GM19395 (cell line): ENCODE measurements around the gene C16orf54.
"Not testable (repeated sequence)": the region's sequence is repeated elsewhere in the genome, so short reads cannot be mapped to it uniquely, and the experiment has no call there.

Experiments
- ATAC-seq: cut with Tn5 transposase; IDR thresholded peaks from one replicate; pipeline ENCODE4 v1.9.1; 2021; ENCODE audit warnings: mild to moderate bottlenecking, moderate library complexity; ENCODE audit not compliant: unreplicated experiment

C16orf54 gene

DNA sequence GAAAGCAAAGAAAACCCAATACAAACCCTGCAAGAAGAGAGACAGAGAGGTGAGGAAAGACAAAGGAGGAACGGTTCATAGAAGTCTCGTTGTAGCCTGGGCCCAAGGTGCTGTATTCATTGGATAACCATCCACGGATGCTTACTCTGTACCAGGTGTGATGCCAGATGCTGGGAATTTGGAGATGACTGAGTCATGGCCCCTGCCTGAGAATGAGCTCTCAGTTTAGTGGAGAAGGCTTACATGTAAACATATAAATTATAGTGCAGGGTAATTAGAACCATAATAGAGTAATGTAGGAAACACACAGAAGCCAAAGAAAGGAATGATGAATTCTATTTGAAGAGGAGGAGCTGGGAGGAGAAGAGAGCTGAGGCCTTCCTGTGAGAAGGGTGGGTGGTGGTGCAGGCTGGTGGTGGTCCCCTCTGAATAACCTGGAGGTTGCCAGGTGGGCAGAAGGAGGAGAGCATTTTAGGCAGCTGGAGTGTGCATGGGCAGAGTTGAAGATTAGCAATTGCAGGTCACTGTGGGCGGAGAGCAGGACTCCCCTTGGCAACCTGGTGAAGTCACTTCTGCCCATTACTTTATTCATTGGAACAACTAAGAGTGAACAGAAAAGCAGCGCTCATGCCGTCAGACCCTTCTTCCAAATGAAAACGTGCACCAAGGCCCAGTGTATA is 24.6 kb upstream of the C16orf54 start:
- ATAC-seq: no peak

DNA sequence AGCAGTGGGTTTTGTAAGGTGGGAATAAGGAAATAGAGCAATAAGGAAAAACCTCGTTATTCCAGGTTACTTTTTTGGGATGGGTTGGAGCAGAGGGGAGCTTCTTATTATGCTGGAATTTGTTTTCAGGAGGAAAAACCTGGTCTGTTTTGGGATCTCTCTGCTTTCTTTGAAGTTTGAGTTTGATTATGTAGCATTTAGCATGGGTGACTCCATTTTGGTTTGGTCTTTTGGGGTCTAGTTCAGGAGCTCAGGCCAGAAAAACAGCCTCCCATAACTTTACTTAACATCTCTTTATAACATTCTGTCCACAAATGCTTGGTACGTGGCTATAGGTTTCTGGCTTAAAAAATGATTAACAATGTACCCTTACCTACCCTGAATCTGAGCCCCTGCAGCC is 23.7 kb upstream of the C16orf54 start:
- no peak for ATAC-seq

DNA sequence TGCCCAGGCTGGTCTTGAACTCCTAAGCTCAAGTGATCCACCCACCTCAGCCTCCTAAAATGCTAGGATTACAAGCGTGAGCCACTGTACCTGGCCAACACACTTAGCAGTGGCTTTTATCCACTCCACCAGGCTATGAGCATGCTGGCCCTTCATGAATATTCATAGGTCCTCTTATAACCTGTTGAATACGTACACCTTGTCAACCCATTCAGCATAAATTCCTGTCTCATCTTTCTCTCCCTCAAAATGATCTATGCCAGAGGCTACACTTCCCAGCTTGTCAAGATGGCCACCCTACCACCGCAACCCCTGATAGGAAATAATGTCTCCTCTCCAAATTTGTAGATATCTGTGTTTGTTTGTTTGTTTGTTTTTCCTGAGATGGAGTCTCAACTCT is 21.3 kb upstream of the C16orf54 start:
- no peak for ATAC-seq

DNA sequence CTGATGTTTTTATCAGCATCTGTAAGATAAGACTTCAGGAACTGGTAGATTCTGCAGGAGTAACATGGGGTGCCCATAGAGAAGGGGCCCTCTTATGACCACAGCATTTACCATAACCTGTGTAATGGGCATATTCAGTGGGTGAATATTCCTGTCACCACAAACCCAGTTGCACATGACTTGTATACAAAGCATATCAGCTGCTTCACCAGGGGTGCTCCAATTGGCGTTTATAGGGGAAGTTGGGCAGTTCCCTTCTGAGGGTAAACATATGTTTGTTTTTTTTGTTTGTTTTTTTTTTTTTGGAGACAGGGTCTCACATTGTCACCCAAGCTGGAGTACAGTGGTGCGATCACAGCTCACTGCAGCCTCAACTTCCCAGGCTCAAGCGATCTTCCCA is 20.8 kb upstream of the C16orf54 start:
- ATAC-seq: no peak

DNA sequence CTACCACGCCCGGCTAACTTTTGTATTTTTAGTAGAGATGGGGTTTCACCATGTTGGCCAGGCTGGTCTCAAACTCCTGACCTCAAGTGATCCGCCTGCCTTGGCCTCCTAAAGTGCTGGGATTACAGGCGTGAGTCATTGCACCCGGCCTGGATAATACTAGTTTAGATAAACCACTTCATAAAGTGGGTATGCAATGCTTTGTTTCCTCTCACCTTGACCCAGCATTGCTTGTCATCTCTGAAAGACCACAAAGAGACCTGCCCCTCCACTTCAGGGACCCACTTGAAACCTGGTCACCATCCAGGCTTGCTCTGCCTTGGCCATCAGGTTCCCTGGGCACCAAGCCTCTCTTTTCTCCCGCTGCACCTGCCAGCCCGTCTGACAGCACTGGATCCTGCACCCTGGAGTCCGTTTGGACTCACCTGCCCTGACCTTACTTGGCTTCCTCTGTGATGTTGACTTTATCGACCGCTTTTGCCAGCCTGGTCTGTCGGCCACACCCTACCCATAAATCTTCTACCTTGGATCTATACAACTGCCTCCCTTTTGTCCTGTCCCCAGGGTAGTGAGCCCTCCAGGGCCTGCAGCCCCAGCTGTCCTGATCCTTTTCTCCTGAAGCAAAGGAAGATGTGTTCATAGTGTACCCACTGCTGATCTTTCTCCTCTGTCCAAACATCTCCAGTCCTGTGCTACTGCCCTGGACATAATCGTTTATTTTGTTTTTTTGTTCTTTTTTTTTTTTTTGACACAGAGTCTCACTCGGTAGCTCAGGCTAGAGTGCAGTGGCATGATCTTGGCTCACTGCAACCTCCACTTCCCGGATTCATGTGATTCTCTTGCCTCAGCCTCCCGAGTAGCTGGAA is 19.6 kb upstream of the C16orf54 start:
- ATAC-seq: no peak

DNA sequence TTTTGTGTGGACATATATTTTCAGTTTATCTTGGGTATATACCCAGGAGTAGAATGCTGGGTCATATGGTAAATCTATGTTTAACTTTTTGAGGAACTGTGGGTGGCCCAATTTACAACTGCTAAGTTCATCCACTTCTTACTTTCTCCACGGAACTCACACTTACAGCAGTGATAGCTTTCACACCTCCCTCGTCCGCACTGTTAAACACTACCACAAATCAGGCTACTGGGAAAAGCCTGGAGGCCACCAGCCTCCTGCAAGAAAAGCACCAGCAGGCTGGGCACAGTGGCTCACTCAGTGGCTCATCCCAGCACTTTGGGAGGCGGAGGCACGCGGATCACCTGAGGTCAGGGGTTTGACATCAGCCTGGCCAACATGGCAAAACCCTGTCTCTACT is 17.5 kb upstream of the C16orf54 start:
- ATAC-seq: no peak

DNA sequence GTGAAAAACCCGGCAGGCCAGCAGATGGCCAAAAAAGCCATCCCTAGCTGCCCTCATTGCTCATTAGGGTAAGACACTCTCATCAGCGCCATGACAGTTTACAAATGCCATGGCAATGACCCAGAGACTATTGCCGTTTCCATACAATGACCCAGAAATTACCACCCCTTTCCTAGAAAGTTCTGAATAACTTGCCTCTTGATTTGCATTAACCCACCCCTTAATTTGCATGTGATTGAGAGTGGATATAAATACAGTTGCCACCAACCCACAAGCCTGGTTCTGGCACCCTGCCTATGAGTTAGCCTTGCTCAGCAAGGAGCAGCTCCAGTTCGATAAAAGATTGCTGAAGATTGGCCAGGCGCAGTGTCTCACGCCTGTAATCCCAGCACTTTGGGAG is 16.1 kb upstream of the C16orf54 start:
- no peak for ATAC-seq

DNA sequence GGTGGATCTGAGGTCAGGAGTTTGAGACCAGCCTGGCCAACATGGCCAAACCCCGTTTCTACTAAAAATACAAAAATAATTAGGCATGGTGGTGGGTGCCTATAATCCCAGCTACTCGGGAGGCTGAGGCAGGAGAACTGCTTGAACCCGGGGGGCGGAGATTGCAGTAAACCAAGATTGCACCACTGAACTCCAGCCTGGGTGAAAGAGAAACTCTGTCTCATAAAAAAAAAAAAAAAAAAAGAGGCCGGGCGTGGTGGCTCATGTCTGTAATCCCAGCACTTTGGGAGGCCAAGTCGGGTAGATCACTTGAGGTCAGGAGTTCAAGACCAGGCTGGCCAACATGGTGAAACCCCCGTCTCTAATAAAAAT is 15.5 kb upstream of the C16orf54 start:
- ATAC-seq: not testable (repeated sequence)

DNA sequence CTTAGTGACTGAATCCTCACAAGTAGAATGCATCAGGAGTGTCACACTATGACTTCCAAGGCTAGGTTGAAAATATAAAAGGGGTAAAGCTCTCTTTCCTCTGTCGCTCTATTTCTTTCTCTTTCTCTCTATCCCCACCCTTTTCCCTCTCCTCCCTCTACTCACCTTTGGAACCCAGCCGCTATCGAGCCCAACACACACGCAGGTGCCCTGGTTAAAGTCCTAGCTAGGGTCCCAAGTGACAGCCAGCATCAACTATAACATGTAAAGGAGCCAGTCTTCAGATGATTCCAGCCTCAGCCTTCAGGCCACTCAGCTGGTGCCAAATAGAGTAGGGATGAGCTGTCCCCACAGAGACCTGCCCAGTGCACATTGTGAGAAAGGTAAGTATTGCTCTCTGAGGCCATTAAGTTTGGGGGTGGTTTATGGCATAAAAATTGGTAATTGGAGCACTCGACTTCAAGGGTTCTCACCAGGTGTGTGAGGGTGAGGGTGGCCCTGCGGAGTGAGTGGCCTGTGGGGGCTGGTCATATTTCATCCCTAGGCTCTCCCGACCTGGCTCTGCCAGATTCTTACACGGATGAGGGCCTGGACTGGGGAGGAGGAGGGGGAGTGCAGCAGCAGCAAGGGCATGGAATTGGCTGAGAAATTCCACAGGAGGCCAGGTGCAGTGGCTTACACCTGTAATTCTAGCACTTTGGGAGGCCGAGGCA is 14.9 kb upstream of the C16orf54 start:
- ATAC-seq: no peak

DNA sequence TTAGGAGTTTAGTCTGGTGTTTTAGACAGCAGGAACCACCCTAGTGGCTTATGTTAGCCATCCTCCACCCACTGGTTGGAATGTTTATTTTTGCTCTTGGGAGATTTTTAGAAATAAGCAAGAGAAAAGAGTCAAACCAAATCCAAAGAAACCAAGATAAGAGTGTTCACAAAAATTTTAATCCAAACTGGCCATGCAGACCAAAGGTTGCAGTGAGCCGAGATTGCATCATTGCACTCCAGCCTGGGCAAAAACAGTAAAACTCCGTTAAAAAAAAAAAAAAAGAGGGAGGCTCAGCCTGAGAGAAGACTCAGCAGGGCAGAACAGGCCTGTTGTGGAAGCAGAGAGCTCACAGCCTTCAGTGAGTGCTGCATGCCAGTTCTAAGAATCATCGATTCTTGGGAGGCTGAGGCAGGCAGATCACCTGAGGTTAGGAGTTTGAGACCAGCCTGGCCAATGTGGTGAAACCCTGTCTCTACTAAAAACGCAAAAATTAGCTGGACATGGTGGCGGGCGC is 12.2 kb upstream of the C16orf54 start:
- ATAC-seq: no peak

DNA sequence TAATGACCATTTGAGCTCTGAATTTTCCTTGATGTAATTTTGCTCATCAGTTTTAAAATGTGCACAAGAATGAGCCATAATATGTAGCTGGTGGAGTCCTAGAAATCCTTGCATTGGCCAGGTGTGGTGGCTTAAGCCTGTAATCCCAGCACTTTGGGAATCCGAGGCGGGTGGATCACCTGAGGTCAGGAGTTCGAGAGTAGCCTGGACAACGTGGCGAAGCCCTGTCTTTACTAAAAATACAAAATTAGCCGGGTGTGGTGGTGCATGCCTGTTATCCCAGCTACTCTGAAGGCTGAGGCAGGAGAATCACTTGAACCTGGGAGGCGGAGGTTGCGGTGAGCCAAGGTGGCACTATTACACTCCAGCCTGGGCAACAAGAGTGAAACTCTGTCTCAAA is 11.3 kb upstream of the C16orf54 start:
- ATAC-seq: not testable (repeated sequence)

DNA sequence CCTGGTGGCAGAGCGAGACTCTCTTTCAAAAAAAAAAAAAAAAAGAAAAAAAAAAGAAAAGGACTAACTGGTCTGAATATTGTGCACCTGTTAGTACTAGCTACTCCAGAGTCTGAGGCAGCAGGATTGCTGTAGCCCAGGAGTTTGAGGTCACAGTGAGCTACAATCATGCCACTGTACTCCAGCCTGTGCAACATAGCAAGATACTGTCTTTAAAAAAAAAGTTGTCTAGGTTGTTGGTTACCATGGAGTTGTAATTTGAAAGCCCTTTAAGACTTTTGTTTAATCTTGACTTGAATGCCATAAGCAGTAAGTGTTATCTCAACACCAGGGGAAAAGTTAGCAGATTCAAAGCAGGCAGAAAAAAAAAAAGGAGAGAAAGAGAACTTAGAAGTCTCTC is 10.9 kb upstream of the C16orf54 start:
- no peak for ATAC-seq

DNA sequence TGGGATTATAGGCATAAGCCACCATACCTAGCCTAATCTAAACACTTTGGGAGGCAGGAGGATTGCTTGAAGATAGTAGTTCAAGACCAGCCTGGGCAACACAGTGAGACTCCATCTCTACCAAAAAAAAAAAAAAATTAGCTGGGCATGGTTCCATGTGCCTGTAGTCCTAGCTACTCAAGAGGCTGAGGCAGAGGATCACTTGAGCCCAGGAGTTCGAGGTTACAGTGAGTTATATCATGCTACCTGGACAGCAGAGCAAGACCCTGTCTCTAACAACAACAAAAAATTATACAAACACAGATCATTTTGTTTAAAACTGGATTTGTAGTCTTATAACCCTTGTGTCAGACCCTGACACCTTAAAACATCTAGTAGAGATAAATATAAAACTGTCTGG is 7.7 kb upstream of the C16orf54 start:
- ATAC-seq: no peak

DNA sequence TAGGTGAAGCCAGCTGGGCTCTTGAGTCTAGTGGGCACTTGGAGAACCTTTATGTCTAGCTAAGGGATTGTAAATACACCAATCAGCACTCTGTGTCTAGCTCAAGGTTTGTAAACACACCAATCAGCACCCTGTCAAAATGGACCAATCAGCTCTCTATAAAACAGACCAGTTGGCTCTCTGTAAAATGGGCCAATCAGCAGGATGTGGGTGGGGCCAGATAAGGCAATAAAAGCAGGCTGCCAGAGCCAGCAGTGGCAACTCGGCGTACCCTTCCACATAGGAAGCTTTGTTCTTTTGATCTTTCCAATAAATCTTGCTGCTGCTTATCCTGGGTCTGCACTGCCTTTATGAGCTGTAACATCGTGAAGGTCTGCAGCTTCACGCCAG is 3.0 kb upstream of the C16orf54 start:
- not testable (repeated sequence) for ATAC-seq

DNA sequence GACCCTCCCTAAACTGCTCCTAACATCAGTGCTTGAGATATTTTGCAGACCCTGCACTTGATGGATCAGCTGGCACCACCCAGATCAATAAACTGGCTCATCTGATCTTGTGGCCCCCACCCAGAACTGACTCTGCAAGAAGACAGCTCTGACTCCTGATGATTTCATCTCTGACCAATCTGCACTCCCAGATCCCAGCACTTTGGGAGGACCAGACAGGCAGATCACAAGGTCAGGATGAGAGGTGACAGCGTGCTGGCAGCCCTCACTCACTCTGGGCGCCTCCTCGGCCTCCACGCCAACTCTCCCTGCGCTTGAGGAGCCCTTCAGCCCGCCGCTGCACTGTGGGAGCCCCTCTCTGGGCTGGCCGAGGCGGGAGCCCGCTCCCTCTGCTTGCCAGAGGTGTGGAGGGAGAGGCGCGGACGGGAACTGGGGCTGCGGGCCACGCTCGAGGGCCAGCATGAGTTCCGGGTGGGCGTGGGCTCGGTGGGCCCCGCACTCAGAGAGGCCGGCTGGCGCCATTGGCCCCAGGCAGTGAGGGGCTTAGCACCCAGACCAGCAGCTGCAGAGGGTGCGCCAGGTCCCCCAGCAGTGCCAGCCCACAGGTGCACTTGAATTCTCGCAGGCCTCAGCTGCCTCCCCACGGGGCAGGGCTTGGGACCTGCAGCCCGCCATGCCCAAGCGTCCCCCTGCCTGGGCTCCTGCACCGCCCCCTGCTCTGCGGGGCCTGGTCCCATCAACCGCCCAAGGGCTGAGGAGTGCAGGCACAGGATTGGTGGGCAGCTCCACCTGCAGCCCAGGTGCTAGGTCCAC is 2.4 kb upstream of the C16orf54 start:
- no peak for ATAC-seq

DNA sequence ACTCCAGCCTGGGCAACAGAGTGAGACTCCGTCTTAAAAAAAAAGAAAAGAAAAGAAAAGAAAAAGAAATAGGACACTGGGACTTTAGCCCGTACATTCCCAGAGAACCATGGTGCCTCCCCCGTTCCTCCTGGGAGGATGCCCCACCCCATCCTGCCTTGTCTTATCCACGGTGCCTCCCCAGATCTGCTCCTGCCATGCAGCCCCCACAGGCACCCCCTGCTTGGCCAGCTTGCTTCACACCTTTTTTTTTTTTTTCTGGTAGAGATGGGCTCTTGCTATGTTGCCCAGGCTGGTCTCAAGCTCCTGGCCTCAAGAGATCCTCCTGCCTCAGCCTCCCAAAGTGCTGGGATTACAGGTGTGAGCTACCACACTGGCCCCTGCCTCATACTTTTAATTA is 728 bp upstream of the C16orf54 start:
- ATAC-seq: not testable (repeated sequence)

DNA sequence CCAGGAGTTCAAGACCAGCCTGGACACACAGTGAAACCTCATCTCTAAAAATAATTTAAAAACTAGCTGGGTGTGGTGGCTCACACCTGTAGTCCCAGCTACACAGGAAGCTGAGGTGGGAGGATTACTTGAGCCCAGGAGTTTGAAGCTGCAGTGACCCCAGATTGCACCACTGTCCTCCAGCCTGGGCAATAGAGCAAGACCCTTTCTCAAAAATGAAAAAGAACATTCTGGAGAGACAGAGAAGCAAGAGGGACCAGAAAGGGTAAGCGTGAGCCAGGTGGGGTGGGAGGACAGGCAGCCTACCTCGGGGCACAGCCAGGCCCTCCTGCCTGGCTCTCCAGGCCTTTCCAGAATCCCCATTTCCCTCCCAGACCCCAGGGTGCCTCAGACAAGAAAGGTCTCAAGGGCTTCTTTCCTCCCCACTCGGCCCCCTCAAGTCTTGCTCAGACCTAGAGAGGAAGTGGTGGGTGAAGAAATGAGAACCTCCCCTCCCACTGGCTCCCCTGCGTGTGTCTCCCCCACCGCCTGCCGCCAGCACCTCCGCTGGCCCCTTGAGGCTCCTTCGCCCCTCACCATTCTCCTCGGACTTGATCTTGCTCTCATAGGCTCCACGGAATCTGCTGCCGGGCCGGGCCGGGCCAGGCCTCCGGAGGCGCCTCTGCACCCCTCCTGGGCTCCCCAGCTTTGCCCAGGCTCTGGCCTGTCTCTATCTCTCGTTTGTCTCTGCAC is 503 bp downstream of the C16orf54 start:
- ATAC-seq: peak; percentile 54

DNA sequence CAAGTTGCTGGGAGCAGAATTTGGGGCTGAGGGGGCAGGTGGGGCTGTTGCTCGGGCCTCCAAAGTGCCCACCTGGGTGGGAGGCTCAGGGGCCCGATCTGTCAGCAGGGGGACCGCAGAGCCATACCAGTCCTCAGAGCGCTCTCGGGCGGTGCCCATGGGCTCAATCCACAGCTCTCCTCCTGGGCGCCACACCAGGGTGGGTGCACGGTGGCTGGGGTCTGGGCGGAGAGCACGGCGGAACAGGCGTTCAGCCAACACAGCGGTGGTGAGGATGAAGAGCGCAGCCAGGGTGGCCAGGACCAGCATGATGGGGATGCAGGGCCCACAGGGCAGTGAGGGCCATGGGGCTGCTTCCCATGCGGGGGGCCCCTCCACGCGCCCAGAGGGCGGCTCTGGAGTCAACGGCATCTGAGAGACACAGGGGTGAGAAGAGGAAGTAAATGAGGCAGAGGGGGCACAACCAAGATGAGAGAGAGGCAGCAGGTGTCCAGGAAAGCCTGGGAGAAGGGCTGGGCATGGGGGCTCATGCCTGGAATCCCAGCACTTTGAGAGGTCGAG is 1.2 kb downstream of the C16orf54 start:
- ATAC-seq: no peak

DNA sequence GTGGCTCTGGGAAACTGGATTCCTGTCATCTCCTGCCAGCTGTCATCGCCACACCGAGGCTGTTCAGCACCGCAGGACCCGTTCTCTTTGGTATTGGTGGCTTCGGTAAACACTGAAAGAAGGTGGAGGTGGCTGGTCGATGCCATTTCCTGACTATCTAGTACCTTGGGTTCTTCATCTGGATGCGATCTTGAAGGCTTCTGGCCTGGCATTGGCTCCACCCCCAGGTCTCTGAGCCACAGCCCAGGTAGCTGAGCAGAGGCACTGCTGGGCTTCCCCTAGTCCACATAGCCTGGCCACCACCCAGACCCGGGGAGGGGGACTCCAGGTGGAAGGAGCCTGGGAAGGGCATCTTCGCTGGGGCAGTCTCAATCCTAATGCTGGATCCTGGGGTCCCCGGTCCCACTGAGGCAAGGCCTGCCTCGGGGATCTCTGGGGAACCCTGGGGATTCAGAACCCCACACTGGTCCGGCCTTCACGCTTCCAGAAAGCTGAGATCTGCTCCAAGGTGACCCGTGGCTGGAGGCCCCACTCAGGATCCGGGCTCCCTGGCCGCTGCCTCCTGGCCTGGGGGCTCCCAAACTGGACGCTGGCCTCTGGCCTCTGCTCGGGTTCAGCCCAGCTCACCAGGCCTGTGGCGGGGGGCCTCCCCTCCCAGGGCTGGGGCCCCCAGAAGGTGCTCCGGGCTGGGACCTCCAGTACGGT is 1.8 kb downstream of the C16orf54 start:
- no peak for ATAC-seq
